HK-2 (cell line): ENCODE results near the gene CFAP251.

ENCODE experiments used
- DNase-seq: peaks from one replicate; pipeline ENCODE4 v3.0.0-alpha.2; 2018; ENCODE audit not compliant: unreplicated experiment

Gene CFAP251

DNA sequence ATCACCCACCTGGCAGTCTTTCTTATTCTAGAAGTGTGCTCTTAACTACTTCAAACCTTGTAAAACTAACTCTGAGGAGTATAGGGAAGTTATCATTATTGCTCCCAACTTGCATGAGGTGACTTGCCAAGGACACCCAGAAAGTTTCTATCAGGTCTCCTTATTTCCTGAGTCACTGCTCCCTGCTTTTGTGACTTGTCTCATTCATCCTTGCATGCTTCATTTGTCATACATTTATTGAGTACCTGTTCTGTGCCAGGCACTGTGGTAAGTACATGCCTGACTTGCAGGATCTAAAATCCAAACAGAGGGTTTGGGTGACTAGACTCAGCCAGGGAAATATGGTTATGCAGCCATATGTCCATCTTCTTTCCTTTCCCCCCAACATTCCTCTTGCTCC lies 25.5 kb downstream of the CFAP251 start:
- DNase-seq = no peak

DNA sequence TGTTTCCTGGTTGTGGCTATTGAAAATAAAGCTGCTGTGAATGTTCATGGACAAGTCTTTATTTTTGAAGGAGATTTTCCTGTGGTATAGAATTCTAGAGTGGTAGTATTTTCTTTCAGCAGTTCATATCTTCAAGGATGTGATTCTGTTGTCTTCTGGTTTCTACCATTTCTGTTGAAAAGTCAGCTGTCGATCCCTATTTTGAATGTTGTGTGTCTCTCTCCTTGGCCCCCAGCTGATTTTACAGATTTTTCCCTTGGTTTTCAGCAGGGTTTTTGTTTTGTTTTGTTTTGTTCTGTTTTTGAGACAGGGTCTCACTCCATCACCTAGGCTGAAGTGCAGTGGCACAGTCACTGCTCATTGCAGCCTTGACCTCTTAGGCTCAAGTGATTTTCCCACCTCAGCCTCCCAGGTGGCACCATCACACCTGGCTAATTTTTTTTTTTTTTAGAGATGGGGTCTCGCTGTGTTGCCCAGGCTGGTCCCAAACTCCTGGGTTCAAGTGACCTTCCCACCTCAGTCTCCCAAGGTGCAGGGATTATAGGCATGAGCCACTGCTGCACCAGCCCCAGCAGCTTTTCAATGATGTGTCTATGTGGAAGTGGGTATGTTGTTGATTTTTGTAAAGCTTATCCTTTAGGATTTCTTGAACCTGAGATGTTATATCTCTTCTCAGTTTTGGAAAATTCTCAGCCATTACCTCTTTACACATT lies 28.1 kb downstream of the CFAP251 start:
- no peak for DNase-seq

DNA sequence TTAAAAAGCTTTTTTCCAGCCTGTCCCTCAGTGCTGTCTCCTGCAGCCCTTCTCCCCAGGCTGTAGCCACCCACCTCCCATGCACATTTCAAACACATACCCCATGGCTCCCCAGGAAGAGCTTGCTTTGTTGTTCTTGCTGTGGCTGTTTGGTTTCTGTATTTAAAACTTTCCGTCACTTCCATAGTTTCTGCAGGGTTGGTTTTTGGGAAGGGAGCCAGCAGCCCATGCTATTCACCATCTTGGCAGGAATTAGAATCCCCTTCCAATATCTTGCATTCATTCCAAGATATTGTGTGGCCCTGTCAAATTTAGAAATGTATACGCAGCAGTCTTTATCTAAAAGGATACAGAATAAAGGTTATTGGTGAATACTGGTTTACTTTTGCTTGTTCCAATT lies 29.6 kb downstream of the CFAP251 start:
- DNase-seq = no peak

DNA sequence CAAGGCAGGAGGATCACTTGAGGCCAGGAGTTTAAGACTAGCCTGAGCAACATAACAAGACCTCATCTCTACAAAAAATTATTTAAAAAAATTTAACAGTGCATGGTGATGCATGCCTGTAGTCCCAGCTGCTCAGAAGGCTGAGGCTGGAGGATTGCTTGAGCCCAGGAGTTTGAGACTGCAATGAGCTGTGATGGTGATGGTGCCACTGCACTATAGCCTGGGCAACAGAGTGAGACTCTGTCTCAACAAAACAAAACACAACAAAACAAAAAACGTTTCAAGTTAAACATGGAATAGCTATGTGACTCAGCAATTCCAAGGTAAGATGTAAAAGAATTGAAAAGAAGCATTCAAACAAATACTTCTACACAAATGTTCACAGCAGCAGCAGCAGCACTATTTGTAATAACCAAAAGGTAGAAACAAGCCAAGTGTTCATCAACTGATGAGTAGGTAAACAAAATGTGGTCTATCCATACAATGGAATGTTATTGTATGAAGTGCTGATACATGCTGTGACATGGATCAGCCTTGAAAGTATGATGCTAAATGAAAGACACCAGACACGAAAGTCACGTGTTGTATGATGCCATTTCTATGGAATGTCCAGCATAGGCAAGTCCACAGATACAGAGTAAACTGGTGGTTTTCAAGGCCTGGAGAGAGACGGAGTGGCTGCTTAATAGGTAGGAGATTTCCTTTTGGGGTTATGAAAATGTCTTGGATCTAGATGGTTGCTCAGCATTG lies 31.4 kb downstream of the CFAP251 start:
- DNase-seq = peak; percentile 20

DNA sequence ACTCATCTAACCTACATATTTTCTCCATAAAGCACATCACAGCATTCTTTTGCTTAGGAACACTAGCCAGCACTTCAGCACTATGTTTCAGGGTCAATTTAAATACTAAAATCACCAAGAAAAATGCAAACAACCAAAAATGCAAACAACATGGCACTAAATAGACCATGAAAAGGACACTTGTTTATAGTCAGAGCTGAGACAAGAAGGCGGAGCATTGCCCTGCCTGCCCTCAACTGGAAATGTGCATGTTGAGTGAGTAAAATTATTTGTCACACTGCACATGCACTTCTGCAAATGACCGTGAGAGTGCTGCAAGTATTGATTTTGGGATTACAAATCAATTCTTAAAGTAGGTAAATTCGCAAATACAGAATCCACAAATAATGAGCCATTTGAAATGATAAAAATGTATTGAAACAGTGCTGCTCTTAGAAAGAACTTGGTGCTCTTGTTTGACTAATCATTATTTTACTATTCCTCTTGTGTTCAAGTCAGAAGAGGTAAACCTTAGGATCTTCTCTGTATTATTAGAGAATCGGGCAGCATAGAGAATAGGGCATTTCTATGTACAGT lies 34.8 kb downstream of the CFAP251 start:
- no peak for DNase-seq

DNA sequence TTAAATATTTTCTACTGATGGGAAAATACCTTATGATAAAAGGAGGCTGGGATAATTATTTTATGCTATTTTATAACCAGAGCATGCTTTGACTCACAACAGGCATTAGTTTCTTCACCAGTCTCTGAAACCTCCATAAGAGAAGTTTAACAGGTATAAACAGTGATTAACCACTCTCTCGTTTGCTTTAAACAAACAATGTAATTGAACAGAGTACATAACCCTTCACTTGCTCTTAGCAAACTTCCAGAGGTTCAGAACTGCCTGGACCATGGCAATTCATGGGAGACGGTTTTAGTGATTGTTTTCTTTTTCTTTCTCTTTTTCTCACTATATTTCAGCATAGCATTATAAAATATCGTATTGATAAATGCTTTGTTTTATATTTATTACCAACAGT lies 35.3 kb downstream of the CFAP251 start:
- DNase-seq = no peak

DNA sequence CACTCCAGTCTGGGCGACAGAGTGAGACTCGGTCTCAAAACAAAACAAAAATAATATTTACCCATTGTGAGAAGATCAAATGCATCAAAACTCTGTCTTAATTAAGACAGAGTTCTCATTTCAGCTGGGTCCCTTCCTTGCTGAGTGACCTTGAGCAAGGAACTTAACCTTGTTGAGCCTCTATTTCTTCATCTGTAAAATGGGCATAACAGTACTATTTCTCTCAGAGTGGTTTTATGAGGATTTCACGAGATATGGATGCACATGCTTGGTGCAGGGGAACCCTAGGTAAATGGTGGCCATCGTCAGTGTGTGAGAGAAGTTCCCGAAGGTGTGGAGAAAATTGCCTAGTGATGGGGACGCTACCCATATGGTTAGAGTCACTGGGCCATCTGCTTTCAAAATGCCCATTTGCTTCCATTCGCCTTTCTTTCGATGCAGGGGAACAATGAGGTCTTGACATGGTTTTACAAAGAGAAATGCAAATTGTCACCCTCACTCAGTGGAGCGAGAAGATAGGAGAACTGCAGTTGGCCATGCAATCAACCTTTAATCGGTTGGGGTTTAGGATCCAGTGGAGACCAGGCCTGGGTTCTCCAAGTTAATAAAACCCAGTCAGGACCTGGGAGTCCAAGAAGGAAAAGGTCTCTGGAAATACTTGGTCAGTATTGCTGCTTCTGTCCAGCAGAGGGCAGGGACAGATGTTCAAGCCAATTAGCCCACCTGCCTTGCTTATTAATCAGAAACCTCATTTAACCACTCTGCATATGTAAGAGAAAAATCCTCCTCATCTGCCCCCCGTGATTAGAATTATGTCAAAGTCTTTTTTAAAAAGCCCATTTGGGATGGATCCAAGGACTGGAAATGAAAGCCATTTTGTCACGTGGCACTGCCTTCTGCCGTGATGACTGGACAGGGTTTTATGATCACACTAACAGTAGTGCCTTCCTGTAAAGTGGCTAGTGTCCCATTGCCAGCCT lies 37.2 kb downstream of the CFAP251 start:
- DNase-seq = no peak

DNA sequence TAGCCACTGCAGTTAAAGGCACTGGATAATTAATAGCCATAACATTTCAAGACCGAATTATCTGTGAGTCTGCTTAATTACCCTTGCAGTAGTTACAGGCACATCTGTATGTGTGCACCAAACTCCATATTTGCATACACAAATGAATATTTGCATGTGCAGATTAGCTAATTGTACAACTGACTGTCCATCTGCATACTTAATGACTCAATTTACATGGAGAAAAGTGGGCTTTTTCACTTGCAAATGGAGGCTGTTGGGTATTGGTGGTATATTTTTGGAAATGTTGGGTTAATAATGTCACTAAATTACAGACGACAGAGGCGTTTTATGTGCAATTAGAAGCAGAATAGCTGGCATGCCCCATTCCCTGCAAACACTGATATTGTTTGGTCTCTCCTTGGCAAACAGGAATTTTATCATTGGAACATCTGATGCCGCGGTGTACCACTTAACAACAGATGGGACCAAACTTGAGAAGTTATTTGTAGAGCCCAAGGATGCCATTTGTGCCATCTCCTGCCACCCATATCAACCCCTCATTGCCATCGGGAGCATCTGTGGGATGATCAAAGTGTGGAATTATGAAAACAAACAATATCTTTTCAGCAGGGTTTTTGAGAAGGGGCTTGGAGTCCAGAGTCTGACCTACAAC lies 39.6 kb downstream of the CFAP251 start:
- no peak for DNase-seq

DNA sequence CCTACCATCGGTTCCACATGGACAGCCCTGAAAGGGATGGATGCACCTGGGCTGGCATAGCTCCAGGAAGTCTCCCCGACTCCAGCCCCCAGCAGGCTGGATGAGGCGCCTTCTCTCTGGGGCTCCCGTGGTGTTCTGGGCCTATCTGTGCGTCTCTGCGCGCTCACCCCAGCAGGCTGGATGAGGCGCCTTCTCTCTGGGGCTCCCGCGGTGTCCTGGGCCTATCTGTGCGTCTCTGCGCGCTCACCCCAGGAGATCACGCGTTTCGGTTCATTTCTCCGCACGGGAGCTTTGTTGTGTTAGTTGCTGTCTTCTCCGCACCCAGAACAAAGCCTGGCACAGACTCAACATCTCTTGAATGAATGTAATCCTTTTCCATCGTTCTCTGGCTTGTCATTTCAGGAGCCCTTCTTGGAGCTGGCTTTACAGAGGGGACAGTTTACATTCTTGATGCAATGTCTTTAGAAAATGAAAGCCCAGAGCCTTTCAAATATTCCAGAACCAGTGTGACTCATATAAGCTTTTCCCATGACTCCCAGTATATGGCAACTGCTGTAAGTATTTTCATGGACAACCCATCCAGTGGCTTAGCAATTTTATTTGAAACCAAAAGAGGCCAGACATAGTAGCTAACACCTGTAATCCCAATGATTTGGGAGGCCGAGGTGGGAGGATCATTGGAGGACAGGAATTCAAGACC lies 40.3 kb downstream of the CFAP251 start:
- DNase-seq = no peak

DNA sequence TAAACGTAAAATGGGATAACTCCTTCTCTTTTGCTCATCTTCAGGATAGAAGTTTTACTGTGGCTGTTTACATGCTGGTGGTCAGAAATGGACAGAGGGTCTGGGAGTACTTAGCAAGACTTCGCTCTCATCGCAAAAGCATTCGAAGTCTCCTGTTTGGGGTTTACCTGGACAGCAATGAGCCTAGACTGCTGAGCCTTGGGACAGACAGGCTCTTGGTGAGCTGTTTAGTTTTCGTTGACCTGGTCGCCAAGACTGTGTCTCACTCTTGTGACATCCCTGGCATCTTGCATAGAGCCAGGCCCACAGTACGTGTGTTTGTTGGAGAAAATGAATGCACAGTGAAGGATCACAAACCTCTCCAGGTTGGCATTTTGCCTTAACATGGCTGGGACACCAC lies 42.1 kb downstream of the CFAP251 start:
- no peak for DNase-seq

DNA sequence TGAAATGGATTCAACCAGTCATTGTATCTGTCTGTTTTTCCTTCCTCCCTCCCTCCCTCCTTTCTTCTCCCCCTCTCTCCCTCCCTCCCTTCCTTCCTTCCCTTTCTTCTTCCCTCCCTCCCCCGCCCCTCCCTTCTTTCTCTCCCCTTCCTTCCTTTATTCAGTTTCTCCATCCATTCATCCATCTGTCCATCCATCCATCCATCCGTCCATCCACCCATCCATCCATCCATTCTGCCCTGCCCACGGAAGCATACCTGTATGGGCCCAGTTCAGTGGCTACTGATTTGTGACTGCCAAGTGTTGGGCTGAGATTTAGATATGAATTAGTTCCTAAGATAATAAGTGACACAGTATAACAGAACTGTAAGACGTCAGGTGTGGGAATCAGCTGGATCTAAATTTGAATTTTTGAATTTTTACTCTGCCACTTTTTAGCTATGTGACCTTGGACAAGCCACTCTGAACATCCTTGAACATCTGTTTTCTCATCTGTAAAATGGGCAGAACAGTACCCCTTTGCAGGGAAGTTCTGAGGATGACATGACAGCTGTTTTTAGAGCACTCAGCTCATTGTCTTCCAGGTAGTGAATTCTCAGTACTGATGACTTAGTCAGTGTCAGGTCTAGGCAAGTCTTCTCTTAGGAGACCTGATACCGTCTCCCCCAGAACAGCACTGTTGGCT lies 42.9 kb downstream of the CFAP251 start:
- no peak for DNase-seq

DNA sequence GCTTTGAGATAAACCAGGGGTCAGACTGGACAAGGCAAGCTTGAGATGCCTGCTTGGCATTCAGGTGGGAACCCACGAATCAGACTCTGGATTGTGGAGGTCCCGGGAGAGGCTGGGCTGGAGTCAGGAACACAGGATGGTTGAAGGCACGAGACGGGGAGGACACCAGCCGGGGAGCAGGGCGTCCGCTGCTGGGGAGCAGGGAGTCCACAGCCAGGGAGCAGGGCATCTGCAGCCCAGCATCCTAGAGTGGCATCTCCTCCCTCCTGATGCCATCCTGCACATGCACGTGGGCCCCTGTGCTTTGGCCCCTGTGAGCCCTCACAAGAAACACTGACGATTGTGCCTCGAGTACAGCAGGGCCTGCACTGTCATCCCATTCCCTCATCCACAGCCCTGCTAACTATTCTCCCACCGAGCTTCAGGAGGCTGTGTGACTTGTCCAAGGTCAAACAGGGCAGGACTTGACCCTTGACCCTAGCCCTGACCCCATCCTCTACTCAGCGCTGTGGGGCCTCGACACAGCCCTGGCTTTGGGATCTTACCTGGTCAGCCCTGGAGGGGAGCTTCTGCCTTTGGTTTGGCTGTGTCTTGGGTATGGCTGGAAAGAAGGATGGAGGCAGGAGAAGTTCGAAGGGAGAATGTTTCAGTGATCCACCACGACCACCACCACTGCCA lies 45.1 kb downstream of the CFAP251 start:
- no peak for DNase-seq

DNA sequence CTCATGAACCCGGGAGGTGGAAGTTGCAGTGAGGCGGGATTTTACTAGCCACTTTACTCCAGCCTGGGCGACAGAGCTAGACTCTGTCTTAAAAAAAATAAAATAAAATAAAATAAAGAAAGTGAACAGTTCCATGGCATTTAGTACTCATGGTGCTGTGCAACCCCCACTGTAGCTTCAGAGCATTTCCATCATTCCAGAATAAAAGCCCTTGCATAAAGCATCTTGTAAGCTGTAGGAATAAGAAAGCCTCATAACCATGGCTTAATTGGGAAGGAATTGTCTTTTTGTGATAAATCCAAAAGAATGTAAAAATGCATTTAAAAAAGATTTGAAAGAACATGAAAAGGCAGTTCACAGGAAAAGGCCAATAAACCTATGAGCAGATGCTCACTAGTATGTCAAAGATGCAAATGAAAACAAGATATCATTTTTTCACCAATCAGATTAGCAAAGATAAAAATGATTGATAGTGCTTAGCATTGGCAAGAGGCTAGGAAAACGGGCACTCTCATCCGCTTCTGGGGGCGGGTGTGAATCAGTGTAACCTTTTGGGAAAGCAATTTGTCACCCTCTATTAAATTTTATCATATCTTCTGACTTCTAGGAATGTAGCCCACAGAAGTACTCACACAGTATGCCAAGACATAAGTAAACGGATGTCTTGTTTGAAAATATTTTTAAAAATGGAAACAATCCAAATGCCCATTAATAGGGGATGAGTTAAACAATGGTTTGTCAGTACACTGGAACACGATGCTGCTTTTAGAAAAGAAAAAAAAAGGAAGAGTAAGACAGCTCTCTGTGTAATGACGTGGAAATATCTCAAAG lies 46.6 kb downstream of the CFAP251 start:
- DNase-seq = no peak

DNA sequence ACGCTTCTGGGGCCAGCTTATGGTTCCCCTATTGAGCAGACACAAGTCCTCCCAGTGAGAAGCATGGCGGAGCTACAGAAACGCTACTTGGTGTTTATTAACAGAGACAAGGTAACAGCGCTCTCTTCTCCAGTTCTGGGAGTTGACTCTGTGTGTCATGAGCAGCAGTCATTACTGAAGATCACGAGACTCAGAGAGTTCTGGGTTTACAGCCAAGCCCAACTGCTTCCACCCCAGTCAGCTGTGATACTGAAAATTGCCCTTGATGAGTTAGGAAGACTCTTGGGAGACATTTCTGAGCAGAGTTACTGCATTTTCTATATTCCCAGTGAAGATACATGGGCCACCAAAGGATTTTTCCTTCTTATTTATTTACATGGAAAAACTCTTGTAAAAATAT lies 48.6 kb downstream of the CFAP251 start:
- no peak for DNase-seq

DNA sequence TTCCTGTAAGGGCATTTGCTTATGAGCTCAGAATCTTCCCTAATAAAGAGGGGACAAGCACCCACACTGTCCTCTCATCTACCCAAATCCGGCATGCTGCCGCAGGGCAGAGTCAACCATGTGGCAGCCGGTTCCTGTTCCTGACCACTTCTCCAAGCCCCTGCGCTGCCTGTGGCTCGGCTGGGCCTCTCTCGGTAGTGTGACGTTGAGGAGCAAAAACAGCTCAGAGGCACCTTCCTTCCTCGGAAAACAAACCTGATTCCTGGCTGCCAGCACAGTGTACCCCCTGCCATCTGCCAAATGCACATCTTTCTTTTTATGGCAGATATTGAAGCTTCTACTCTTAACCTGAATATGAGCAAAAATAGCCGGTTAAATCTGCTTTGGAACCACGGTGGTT lies 50.5 kb downstream of the CFAP251 start:
- no peak for DNase-seq

DNA sequence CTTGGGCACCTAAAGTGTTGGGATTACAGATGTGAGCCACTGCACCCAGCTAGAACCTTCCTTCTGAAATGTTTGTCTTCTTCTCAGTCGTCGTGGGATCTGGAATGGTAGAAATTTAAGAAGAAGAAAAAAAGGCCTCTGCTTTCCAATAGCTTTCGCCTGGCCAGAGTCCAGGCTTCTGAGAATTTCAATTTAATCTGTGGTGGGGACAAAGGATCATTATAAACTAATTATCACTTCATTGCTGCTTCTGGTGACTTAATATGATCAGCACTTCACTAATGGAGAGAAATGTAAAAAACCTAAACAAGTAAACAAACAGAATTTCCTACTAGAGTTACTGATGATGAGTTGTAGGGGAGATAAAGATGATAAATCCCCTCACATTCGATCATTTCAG lies 51.3 kb downstream of the CFAP251 start:
- DNase-seq = no peak

DNA sequence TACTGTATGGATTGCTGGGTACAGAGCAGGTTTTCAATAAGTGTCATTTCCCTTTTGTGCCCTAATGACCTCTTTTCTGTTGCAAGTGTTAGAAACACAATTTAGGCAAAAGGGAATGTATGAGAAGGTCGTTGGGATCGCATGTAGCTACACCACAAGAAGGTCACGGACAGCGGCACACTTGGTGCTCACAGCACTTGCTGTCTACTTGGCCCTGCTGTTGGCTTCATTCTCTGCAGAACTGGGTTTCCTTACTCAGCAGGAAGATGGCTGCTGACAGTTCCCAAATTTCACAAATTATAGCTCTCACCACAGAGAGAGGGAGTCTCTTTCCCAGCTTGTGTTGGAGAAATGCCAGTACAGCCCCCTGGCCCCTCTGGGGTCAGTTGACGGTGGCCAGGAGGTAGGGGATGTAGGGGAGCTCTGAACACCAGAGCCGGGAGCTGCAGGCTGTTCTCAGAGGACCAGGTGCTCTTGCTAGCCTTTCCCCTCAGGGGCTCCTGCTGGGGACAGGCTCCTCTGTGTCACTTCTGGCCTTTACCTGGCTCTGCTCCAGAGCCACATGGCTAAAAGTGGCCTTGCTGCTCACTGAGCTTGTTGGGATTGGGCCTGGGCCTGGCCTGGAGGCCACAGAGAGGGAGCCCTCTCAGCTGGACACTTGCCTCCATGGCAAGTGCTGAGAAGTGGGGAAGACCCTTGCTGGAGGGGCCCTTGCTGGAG lies 52.3 kb downstream of the CFAP251 start:
- DNase-seq = no peak
